ENCODE measurements around the gene CPNE2. TPM values are rescaled to one million over a fixed set of nuclear protein-coding genes. Genes with fewer than 3 reads are reported as not detected.

CPNE2 gene
- total and polyA plus RNA-seq, 9 donors = 12.3 to 32.3 (median 18.1) TPM

- TF ChIP-seq POLR2A (IDR thresholded peaks at IDR 0.05) (no peak), EP300 (IDR thresholded peaks at IDR 0.05) (no peak)
- no peak for DNase-seq
- intact Hi-C loops (cut with DNase I) = no loop called here
- H3K4me3 ChIP-seq = no peak overlapping the region
- H3K27me3 ChIP-seq = no peaks in the 10 kb centered on the region
- no peak overlapping the region for H3K27ac ChIP-seq
- no peaks in the 10 kb centered on the region for H3K9me3 ChIP-seq
- no peaks in the 10 kb centered on the region for H3K4me1 ChIP-seq (ENCODE audit: insufficient read depth)
- WGBS, 3 donors = 86 to 94% (median 94%) methylated on average over 2 of the region's 2 CpGs
- H3K36me3 ChIP-seq = no peaks in the 10 kb centered on the region
These were observed 19.0 kb downstream of the CPNE2 start for GRCh38 chr16:57111420-57111819.

- Histone ChIP-seq H3K27ac (no peak overlapping the region), H3K36me3 (no peaks in the 10 kb centered on the region), H3K4me1 (ENCODE audit: insufficient read depth) (no peaks in the 10 kb centered on the region), H3K27me3 (no peaks in the 10 kb centered on the region), H3K9me3 (no peaks in the 10 kb centered on the region), H3K4me3 (no peak overlapping the region)
- TF ChIP-seq EP300 (IDR thresholded peaks at IDR 0.05) (no peak), POLR2A (IDR thresholded peaks at IDR 0.05) (no peak)
- DNase-seq = no peak
- WGBS, 3 donors = 29 to 42% (median 36%) methylated on average over 10 of the region's 10 CpGs
- intact Hi-C loops (cut with DNase I) = no loop called here
These were observed 20.1 kb downstream of the CPNE2 start for GRCh38 chr16:57112403-57113041.

DNA sequence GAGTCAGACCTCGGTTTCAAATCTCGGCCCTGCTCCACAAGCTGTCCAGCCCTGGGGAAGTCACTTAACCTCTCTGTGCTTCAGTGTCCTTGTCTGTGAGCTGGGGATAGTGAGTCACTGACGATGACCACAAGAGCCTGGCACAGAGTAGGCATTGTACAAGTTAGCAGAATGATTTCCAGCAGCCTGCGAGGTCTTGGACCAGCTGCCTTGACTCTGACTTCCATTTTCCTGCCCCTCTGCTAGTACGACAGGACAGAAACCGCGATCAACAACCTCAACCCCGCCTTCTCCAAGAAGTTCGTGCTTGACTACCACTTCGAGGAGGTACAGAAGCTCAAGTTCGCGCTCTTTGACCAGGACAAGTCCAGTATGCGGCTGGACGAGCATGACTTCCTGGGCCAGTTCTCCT is 20.7 kb downstream of the CPNE2 start:
- Histone ChIP-seq H3K36me3 (no peaks in the 10 kb centered on the region), H3K9me3 (no peaks in the 10 kb centered on the region), H3K4me3 (no peak overlapping the region), H3K4me1 (ENCODE audit: insufficient read depth) (no peaks in the 10 kb centered on the region), H3K27ac (no peak overlapping the region), H3K27me3 (no peaks in the 10 kb centered on the region)
- 75 to 87% (median 82%) methylated on average over 14 of the region's 14 CpGs for WGBS, 3 donors
- intact Hi-C loops (cut with DNase I) = no loop called here
- TF ChIP-seq EP300 (IDR thresholded peaks at IDR 0.05) (no peak), POLR2A (IDR thresholded peaks at IDR 0.05) (no peak)
- TF ChIP-seq, protein P1, sequence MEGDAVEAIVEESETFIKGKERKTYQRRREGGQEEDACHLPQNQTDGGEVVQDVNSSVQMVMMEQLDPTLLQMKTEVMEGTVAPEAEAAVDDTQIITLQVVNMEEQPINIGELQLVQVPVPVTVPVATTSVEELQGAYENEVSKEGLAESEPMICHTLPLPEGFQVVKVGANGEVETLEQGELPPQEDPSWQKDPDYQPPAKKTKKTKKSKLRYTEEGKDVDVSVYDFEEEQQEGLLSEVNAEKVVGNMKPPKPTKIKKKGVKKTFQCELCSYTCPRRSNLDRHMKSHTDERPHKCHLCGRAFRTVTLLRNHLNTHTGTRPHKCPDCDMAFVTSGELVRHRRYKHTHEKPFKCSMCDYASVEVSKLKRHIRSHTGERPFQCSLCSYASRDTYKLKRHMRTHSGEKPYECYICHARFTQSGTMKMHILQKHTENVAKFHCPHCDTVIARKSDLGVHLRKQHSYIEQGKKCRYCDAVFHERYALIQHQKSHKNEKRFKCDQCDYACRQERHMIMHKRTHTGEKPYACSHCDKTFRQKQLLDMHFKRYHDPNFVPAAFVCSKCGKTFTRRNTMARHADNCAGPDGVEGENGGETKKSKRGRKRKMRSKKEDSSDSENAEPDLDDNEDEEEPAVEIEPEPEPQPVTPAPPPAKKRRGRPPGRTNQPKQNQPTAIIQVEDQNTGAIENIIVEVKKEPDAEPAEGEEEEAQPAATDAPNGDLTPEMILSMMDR (IDR thresholded peaks at IDR 0.05) = no peak
- no peak for DNase-seq

GRCh38 chr16:57113664-57114063 is 21.3 kb downstream of the CPNE2 start:
- DNase-seq = no peak
- intact Hi-C loops (cut with DNase I) = no loop called here
- TF ChIP-seq, protein P1 (IDR thresholded peaks at IDR 0.05) = no peak
- TF ChIP-seq POLR2A (IDR thresholded peaks at IDR 0.05) = no peak
- WGBS, 3 donors = 84 to 88% (median 87%) methylated on average over 5 of the region's 5 CpGs
- H3K27me3 ChIP-seq = no peaks in the 10 kb centered on the region
- no peak overlapping the region for H3K4me3 ChIP-seq
- H3K27ac ChIP-seq = no peak overlapping the region
- H3K36me3 ChIP-seq = no peaks in the 10 kb centered on the region
- H3K9me3 ChIP-seq = no peaks in the 10 kb centered on the region
- no peaks in the 10 kb centered on the region for H3K4me1 ChIP-seq (ENCODE audit: insufficient read depth)

- Histone ChIP-seq H3K4me3 (no peak overlapping the region), H3K4me1 (ENCODE audit: insufficient read depth) (no peaks in the 10 kb centered on the region), H3K27me3 (no peaks in the 10 kb centered on the region), H3K36me3 (no peaks in the 10 kb centered on the region), H3K27ac (peak overlapping the region in 1 of 2 donors; percentile 25), H3K9me3 (no peaks in the 10 kb centered on the region)
- intact Hi-C loops (cut with DNase I) = no loop called here
- TF ChIP-seq EP300 (IDR thresholded peaks at IDR 0.05) = no peak
- TF ChIP-seq, protein P1 (IDR thresholded peaks at IDR 0.05) = no peak
- TF ChIP-seq POLR2A (IDR thresholded peaks at IDR 0.05) = no peak
- 61 to 64% (median 62%) methylated on average over 10 of the region's 10 CpGs for whole genome bisulfite sequencing, 3 donors
- no peak for DNase-seq
These were observed 22.8 kb downstream of the CPNE2 start for GRCh38 chr16:57115168-57115513.

Measured in ovary (tissue), 9 donors.